GM19468 (cell line): ENCODE data around the gene SYT10.
"Not testable (repeated sequence)": the region's sequence is repeated elsewhere in the genome, so short reads cannot be mapped to it uniquely, and the experiment has no call there.

Experiments
- ATAC-seq: cut with Tn5 transposase; IDR thresholded peaks from one replicate; pipeline ENCODE4 v1.9.1; 2021; ENCODE audit warnings: mild to moderate bottlenecking, moderate library complexity, moderate number of reproducible peaks; ENCODE audit not compliant: unreplicated experiment; ENCODE audit errors: extremely low read depth

Gene SYT10

DNA sequence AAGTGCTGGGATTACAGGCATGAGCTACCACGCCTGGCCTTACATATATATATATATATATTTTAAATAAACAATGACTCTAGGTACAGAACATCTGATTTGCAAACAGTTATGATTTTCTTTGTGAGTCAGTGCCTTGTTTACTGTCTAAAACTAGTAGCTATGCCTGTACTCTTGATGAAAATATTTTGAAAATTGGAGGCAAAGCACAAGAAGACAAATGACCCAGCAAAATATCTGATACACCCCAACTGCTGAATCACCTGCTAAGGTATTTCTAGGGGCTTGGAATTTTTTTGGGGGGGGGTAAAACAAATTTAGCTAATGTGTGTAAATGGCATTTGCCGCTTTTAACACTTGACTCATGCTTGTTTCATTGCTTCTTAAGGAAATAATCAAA, 69.3 kb downstream of the SYT10 start:
- ATAC-seq: no peak

DNA sequence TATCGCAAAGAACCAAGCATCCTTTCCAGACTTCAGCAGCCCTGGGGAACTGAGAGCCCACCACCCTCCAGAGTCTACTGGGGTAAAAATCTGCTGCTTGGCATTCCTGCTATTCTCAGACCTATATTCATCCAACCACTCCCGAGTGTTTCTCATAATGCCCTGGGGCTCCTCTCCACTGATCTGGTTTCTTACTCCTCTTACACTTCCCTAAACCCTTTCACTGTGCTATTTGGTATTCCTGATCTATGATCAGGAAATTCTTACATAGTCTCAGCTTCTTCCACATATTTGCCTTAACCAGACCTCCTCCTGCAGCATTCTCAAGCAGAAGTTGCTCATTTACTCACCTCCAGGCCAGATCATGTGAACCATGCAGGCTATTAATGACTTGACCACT, 82.4 kb downstream of the SYT10 start:
- no peak for ATAC-seq

DNA sequence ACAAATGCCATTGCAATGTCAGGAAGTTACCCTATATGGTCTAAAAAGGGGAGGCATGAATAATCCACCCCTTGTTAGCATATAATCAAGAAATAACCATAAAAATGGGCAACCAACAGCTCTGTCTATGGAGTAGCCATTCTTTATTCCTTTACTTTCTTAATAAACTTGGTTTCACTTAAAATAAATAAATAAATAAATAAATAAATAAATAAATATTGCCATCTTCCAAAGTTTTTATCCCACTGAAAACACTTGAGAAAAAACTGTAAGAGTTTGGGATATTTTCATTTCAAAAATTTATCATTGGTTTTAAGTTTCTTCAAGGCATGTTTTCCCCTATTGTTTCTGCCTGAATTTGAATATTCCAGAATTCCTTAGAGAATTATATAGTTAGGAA, 89.8 kb downstream of the SYT10 start:
- ATAC-seq: no peak

DNA sequence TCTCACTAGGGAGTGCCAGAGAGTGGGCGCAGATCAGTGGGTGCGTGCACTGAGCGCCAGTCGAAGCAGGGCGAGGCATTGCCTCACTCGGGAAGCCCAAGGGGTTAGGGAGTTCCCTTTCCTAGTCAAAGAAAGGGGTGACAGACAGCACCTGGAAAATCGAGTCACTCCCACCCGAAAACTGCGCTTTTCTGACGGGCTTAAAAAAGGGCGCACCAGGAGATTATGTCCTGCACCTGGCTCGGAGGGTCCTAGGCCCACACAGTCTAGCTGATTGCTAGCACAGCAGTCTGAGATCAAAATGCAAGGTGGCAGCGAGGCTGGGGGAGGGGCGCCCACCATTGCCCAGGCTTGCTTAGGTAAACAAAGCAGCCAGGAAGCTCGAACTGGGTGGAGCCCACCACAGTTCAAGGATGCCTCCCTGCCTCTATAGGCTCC, 107.6 kb downstream of the SYT10 start:
- not testable (repeated sequence) for ATAC-seq

DNA sequence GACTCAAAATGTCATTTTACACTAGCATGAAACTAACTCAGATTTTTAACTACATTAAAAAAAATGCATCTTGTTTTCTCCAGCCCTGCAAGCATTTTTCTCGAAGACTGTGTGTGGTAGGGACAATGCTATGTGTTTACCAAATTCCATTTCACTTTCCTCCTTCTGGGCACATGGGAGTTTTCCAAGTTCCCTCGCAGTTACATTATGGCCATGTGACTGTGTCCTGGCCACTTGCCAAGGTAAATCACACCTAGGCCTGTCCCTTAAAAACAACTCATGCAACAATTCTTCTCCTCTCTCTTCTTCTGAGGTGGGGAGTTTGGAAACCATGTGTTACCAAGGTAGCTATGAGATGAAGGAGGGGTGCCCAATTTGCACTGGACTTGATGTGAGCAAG, 108.7 kb downstream of the SYT10 start:
- no peak for ATAC-seq
